MM.1S (cell line): ENCODE results near the gene COL6A3.

Experiments
- CTCF ChIP-seq: fragments of 300-600 bp; sonication (generic); IDR thresholded peaks from 2 replicates; pipeline ENCODE4 v1.5.1; 2016; ENCODE audit warnings: antibody characterized with exemption, low read length, mixed read lengths
- EZH2phosphoT487 ChIP-seq: fragments of 300-600 bp; sonication (generic); IDR thresholded peaks from 2 replicates; pipeline ENCODE4 v1.6.1; 2018; ENCODE audit warnings: antibody characterized with exemption, low read length

GRCh38 chr2:237344942-237345341 lies 69.0 kb downstream of the COL6A3 start:
- TF ChIP-seq CTCF (no peak), EZH2phosphoT487 (no peak)
